DMS153 treated with DMSO at 0.1 percent for 48 hours (cell line): Measurements from ENCODE around the gene SLC66A1.

Experiments
- DNase-seq: peaks from one replicate; lab custom pipeline; 2025; ENCODE audit not compliant: unreplicated experiment; lab: John Stamatoyannopoulos, UW

SLC66A1 gene

DNA sequence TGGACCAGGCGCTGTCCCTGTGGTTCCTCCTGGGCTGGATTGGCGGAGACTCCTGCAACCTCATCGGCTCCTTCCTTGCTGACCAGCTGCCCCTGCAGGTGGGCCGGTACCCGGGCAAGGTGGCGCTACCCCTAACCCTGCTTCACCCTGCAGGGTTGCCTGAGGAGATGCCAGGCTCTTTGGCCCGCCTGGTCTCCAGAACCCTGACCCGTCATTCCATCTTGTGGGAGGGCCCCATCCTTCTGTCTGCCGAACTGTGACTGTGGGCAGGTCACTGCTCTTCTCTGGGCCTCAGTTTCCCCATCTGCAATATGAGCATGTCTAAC is 12.5 kb downstream of the SLC66A1 start:
- DNase-seq, result no peak

DNA sequence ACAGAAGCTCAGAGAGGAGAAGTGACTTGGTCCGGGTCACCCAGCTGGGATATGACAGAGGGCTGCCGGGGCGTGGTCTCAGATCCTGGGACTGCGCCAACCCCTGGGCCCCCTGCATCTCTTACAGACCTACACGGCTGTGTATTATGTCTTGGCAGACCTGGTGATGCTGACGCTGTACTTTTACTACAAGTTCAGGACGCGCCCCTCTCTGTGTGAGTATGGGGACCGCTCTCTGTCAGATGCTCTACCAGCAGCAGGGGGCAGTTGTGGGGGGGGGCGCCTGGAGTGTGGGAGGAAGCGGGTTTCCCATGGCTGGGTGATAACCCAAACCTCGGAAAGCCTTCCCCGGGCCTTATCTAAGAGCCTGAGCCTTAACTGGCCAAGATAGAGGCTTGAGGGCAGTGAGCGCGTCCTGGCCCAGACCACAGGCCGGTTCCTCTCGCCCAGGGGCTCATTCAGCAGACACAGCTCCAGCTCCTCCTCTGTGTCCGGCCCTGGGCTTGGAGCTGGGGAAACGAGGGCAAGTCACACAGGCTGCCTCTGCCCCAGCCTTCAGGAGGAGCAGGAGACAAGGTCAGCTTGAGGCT is 13.3 kb downstream of the SLC66A1 start:
- no peak for DNase-seq

DNA sequence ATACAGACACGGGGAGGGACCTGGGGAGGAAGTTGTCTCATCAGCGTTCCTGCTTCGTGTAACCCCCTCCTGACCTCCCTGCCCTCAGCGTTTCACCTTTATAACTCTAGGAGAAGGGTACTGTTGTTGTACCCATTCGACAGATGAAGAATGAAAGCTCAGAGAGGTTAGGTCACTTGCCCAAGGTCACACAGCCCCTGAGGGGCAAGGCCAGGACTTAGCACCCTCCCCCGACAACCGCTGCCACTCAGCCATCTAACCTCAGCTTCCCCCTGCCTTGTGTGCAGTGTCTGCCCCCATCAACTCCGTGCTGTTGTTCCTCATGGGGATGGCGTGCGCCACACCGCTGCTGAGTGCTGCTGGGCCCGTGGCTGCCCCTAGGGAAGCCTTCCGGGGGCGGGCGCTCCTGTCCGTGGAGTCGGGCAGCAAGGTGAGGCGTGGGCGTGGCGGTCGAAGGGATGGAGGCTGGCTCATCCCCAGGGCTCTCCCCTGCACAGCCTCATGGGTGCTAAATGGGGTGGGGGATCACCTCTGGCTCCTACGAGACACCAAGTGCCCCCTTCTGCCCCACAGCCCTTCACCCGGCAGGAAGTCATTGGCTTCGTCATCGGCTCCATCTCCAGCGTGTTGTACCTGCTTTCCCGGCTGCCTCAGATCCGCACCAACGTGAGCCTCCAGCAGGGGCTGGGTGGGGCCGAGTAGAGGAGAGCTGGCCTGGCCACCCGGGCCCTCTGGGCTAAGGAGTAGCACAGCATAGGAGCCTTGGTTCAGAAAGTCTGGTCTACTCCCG is 14.0 kb downstream of the SLC66A1 start:
- no peak for DNase-seq

DNA sequence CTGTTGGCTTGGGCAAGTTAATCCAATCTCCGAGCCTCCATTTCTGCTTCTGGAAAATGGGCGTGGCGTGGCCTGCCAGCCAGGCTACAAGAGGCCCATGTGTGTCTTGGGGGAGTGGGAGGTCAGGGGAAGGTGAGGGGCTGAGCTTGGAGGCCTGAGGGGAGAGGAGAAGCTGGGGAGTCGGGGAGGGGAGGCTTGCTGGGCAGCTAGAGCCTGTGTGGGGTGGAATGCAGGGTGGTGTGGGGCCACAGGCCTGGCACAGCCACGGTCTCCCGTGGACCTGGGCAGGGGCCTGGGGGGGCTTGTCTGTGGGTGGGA is 14.6 kb downstream of the SLC66A1 start:
- DNase-seq, result no peak

DNA sequence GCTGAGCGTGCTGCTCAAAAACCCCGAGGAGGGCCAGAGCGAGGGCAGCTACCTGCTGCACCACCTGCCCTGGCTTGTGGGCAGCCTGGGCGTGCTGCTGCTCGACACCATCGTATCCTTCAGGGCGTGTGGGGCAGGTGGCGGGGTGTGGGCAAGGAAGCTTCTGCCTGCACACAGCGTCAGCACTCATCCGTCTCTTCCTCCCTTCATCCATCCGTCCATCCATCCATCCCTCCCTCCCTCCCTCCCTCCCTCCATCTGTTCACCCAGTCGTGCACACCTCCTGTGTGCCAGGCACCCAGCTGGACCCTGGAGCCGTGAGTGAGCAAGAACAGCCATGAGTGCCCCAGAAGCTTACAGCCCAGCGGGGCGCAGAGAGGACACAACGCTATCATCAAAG is 15.2 kb downstream of the SLC66A1 start:
- DNase-seq, result no peak

DNA sequence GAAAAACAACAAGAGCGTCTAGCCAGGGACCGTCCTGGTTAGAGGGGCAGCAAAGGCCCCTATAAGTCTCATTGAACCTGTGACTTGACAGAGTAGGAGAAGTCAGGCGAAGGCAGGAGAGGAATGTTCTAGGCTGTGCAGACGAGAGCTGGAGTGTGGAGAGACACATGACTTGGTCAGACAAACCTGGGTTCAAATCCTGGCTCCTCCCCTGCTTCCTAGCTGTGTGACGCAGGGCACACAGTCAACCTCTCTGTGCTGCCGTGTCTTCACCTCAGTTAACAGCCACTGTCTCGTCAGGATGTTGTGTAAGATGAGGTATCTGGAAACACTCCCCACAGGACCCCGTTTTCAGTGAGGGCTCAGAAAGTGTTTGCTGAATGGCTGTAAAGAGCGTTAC is 15.6 kb downstream of the SLC66A1 start:
- DNase-seq, result no peak

DNA sequence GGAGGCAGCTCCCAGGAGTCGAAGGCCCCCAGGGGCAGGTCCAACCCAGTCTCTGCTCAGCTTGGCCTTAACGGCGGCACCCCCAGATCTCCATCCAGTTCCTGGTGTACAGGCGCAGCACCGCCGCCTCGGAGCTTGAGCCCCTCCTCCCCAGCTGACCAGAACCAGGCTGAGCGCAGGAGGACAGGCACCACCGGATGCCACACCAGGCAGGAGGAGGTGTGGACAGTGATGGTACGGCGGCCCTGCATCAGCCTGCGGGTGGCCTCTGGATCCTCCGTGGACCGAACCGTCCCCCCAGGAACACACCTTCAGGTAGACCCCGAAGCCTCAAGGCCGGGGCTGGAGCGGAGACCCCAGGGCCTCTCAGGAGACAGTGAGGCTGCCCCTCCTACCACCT is 16.4 kb downstream of the SLC66A1 start:
- no peak for DNase-seq

DNA sequence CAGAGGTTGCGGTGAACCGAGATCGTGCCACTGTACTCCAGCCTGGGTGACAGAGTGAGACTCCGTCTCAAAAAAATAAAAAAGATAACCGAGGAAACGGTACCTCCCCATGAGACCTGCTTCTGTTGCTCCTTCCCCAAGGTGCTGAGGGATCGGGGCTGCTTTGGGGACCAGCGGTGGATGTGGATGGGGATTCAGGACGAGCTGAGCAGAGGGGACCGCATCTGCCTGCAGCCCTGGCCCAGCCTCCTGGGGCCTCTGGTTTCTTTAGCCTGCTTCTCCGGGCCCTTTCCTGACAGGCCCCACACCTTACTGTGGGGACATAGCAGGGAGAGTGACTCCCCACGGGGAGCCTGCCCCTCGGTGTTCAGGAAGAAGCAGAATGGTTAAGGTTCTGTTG is 17.1 kb downstream of the SLC66A1 start:
- DNase-seq, result no peak

DNA sequence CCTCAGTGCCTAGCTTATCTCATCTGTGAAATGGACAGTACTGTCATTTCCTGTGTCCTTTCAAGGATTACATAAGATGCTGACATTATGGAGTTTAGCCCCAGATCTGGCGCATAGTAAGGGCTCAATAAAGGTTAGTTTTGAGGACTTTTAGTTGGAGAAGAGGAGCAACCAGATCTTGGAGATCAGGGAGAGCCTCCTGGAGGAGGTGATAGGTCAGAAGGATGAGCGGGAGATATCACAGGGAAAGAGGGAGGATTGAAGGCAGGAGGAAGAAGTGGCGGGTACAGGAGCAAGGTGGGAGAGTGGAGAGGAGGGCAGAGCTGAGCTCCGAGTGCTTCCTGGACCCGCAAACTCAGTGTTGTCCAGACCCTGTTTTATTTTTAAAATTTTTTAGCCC is 17.5 kb downstream of the SLC66A1 start:
- no peak for DNase-seq

DNA sequence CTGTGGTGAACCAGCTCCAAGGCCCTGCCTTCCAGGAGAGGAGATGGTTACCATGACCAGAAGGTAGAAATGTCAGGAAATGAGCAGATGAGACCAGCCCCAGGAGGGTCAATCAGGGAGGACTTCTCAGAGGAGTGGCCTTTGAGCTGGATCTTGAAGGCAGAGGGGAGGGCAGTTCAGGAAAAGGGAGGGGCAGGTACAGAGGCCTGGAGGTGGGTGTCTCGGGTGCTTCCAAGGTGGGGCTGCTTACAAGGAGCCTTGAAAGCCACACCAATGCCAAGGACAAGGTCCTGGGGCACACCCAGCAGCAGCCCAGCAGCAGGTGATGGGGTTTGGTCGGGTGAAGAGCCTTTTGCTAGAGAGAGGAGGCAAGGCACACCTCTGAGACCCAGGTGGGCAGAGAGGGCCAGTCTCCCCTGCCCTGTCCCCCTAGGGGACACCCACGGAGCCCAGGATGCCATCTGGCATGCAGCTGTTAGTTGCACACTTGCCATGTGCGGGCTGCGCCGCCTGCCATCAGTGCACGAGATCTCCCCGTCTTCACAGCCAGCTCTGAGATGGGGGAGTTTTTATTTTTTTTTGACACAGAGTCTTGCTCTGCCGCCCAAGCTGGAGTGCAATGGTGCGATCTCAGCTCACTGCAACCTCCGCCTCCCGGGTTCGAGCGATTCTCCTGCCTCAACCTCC is 18.5 kb downstream of the SLC66A1 start:
- DNase-seq, result no peak

DNA sequence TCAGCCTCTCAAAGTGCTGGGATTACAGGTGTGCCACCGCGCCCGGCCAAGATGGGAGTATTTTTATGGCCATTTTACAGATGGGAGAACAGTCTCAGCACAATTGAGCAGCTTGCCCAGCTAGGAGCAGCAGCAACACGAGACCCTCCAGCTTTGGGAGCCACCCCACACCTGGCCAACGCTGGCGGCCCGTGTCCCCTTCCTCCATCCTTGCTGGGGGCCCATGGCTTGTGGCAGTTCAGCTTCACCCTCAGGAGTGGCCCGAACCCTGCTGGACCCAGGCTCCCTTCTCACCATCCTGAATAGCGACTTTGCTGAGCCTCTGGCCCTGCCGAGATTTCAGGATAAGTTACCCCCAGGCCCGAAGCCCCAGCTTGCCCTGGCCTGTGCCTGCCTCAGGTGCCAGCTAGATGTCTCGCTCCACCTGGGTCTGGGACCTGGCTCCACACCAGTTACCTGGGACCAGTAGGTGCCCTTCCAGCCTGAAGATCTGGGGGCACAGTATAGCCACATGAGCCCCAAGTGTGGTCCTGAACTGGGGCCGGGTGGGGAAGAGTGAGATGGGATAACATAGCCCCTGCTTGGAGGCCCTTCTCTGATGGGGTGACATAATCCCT is 19.2 kb downstream of the SLC66A1 start:
- no peak for DNase-seq

DNA sequence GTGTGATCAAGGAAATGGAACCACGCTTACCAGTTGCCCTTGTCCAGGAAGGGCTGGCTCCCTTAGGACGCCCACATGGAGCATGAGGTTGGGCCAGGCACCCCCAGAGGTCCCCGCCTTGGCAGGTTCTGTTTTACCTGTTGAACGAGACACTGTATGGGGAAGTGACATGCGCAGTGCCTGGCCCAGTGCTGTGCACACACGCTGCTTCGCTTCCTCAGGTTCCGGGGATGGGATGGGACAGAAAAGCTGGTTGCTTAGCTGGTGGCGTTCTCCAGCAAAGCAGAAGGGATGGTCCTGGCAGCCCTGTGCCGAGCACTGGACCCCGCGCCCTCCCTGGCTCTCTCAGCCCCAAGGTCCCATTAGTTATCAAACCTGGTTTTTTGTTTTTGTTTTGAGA is 20.7 kb downstream of the SLC66A1 start:
- no peak for DNase-seq

DNA sequence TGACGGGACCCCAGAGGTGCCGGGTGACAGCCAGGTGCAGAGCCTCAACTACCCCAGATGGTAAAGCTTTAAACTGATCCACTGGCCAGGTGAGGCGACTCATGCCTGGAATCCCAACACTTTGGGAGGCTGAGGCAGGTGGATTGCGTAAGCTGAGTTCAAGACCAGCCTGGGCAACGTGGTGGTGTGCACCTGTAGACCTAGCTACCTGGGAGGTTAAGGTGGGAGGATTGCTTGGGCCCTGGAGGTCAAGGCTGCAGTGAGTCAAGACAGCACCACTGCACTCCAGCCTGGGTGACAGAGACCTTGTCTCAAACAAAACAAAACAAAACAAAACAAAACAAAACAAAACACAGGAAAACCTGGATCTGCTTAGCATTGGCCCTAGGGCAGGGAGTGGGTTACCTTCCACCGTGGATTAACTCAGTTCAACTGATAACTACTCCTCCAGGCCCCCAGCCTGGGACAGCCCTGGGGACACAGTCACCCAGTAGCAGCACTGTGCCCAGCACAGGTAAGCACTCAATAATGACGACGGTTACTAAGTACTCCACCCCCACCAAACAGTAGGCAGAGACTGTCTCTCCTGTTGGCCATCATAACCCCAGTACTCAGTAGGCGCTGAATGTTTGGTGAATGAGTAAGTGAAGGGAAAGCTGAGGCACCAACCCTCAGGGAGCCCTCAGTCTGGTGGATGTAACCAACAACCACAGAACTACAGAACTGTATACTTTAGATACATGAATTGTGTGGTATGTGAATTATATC is 21.6 kb downstream of the SLC66A1 start:
- no peak for DNase-seq

DNA sequence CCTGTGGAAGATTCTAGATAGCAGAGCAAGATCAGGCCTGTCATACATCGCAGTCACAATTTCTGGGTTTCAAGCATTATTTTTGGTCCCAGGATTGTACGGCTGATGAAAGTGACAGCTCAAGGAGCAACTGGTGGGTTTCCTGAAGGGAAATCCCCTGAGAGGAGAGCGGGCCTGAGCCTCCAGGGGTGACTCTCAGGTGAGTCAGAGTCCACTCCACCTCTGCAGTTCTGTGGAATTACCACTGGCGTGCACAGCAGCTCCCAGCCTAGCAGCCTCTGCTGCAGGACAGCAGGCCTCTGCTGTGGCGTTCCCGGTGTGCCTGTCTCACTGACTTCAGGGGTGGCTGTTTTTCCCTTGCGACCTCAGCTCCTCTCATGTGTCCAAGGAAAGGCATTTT is 24.4 kb downstream of the SLC66A1 start:
- no peak for DNase-seq

DNA sequence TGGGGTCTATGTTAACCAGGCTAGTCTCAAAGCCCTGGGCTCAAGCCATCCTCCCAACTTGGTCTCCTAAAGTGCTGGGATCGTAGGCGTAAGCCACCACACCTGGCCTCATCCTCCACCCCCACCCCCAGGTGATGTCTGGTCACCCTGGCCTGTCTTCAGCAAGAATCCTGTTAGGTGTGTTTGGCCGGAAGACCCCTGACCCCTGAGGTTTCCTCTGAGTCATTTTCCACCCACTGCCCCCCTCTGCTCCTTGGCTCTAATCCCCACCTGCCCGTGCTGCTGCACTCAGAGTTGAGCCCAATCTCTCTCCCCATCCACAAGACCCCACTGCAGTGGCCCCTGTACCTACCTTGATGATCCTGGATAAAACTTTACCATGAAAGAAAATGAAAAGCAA is 25.2 kb downstream of the SLC66A1 start:
- no peak for DNase-seq

DNA sequence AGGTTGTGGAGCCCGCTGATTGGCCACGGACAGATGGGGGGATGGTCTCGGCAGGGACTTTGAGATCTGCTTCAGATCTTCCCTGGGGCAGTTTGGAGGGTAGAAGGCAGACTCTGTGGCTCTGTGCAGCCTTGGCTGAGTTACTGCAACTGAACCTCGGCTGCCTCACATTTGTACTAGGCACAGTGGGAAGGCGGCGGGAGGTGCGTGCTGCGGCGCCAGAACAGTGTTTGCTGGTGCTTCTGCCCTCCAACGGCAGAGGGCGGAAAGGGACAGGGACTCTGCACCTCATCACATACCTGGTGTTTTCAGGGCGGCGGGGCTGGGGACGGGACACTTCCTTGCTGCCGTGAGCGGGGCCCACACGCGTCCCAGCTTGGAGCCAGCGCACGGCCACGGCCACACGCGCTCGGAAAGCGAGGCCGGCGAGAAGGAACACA is 26.2 kb downstream of the SLC66A1 start:
- no peak for DNase-seq

DNA sequence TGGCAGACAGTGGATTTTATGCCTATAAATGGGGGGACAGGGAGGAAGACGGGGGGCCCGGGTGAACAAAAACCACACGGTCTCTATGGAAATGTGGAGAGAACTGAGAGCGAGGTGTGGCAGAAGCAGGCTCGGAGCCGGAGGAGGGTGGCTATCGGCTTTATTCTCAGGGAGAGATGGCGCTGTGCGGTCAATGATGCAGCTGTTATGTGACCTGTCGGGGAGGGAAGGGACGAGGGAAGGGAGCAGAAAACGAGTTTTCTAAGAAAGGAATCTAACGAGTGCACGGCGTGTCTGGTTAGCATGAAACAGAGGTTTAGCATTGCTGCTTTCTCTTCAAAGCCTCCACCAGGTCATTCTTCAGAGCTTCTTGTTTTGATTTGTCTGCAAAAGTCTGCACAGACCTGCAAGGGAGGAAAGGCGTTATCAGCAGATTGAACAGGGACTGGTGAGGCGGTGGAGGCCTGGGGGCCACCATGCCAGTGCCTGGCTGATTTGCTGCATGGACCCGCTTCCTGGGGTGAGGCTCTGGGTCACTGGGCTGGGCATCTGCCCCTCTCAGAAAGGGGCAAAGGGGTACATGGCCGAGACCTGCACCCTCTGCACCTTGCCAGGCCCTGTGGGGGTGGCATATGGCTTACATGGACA is 27.2 kb downstream of the SLC66A1 start:
- DNase-seq, result no peak

DNA sequence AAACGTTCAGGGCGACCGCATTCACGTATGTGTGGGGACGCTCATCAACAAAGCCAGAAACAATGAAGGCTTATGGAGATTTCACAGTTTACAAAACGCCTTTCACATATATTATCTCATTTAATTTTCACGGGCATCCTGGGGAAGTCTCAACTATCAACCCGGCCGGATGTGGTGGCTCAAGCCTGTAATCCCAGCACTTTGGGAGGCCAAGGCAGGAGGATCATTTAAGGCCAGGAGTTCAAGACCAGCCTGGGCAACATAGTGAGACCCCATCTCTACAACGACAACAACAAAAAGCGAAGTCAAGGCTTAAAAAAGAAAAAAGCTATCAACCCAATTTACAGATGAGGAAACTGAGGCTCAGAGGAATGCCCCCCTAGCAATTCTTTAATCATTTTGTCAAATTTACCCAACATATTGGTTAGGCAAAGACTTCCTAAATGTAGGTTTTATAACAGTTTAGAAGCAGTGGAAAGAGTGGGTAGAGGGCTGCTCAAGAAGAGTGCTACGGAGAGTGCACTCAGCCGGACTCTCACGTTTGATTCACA is 28.3 kb downstream of the SLC66A1 start:
- DNase-seq, result no peak

DNA sequence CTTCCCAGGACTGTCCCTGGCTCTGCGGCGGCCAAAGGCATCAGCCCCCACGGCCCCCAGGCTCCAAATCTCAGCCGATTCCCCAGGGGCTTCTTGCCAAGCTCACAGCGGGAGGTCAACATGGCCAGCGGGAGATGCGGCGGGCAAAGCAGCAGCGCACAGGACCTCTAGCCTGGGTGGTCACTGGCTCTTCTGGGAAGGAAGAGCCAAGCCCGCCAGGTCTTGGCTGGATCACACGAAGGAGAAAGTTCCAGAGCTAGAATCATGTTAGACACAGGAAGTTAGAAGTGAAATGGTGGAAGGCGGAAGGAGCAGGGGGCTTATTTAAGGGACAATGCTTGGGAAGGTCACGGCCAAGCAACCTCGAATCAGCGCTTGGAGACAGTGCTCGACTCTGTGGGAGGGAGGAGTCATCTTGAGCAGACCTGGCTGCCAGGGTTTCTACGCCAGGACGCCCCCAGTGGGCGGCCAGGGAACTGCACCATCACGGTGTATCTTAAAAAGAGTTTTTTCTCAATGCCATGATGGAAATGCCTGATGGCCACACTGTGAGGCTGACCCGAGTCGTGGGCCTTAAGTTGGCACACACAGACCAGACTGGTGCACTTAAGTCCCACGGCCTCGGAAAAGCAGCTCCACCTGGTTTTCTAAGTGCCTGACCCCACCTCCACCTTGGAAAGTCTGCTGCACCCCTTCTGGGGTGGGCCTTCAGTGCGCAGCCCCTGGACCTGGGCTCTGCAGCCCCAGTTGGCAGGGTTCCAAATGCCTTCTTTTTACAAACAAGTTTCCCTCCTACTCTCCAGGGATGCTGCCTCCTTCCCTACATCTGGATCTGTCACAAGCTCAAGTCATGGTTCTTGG is 29.3 kb downstream of the SLC66A1 start:
- no peak for DNase-seq
